Tibial nerve (tissue), 4 donors: ENCODE results near the gene APLP2. TPM values are rescaled to one million over a fixed set of nuclear protein-coding genes. Genes with fewer than 3 reads are reported as not detected.
"Not testable (repeated sequence)": the region's sequence is repeated elsewhere in the genome, so short reads cannot be mapped to it uniquely, and the experiment has no call there.

ENCODE experiments used
- DNase-seq, 2 donors: peaks; one replicate each; pipeline ENCODE4 v3.0.0-alpha.2; 2019; ENCODE audit warnings: low spot score in 2 of 2
- H3K27ac ChIP-seq, 4 donors: fragments of 200-600 bp; sonication (generic) in 3 of 4; one replicate each; pipeline ENCODE4 v1.5.1; 2017 to 2019; ENCODE audit warnings: mild to moderate bottlenecking in 1 of 4
- H3K27me3 ChIP-seq, 2 donors: fragments of 200-600 bp; sonication (generic) in 1 of 2; one replicate each; pipeline versions ENCODE4 v1.5.1 to v1.6.0; 2017 to 2019
- H3K36me3 ChIP-seq, 3 donors: fragments of 200-600 bp; sonication (generic); one replicate each; pipeline ENCODE4 v1.5.1; 2018 to 2019
- H3K4me1 ChIP-seq, 4 donors: fragments of 200-600 bp; sonication (generic) in 3 of 4; one replicate each; pipeline ENCODE4 v1.5.1; 2017 to 2019
- H3K4me3 ChIP-seq, 4 donors: fragments of 200-600 bp; sonication (generic) in 3 of 4; one replicate each; pipeline ENCODE4 v1.5.1; 2017 to 2019; ENCODE audit warnings: mild to moderate bottlenecking in 1 of 4, moderate library complexity in 1 of 4
- H3K9me3 ChIP-seq, 4 donors: fragments of 200-600 bp; sonication (generic) in 3 of 4; one replicate each; pipeline ENCODE4 v1.5.1; 2017 to 2019
- CTCF ChIP-seq, 5 experiments: fragments of 200-600 bp in 3 of 5; fragments of 450-650 bp in 2 of 5; sonication (generic) in 3 of 5; IDR thresholded peaks; one replicate each; pipeline ENCODE4 v1.5.1; 2016 to 2019; ENCODE audit warnings: antibody characterized with exemption in 5 of 5, mild to moderate bottlenecking in 3 of 5, moderate library complexity in 2 of 5
- EP300 ChIP-seq, 2 donors: sonication (generic); formaldehyde crosslinking; IDR thresholded peaks; one replicate each; pipeline ENCODE4 v1.6.1; 2017; ENCODE audit warnings: antibody characterized with exemption in 2 of 2, mild to moderate bottlenecking in 1 of 2
- POLR2A ChIP-seq, 2 donors: fragments of 450-650 bp; IDR thresholded peaks; one replicate each; pipeline ENCODE4 v1.6.1; 2017; ENCODE audit warnings: antibody characterized with exemption in 2 of 2, mild to moderate bottlenecking in 2 of 2, moderate library complexity in 2 of 2
- WGBS, 2 donors: methylation state at CpG; one replicate each; pipeline ENCODE4 v1.1.5; 2018; 5-methylcytosine and 5-hydroxymethylcytosine counted together
- total RNA-seq, 4 donors: library from RNA; depleted of rRNA; stranded (reverse); fragments of >200 nt; gene quantifications; one replicate each; pipeline ENCODE4 v1.1.0, GENCODE V29; 2016

The APLP2 gene
- total RNA-seq, 4 donors from 2014 or later = 200 to 229 (median 212) TPM

- no peak overlapping the region for H3K27ac ChIP-seq
- no peaks in the 10 kb centered on the region for H3K9me3 ChIP-seq
- H3K36me3 ChIP-seq = no peaks in the 10 kb centered on the region
- no peak overlapping the region for H3K4me3 ChIP-seq
- TF ChIP-seq EP300 (IDR thresholded peaks at IDR 0.05) (no peak), POLR2A (IDR thresholded peaks at IDR 0.05) (no peak), CTCF (IDR thresholded peaks at IDR 0.05) (no peak)
- no peak for DNase-seq
- H3K27me3 ChIP-seq = peaks cover 0 to 23% of the 10 kb centered on the region in 2 donors
- 90 to 96% methylated on average over 3 of the region's 3 CpGs for WGBS, 2 donors
- no peaks in the 10 kb centered on the region for H3K4me1 ChIP-seq
Observed at GRCh38 chr11:130167146-130167545, 97.5 kb downstream of the APLP2 start.

DNA sequence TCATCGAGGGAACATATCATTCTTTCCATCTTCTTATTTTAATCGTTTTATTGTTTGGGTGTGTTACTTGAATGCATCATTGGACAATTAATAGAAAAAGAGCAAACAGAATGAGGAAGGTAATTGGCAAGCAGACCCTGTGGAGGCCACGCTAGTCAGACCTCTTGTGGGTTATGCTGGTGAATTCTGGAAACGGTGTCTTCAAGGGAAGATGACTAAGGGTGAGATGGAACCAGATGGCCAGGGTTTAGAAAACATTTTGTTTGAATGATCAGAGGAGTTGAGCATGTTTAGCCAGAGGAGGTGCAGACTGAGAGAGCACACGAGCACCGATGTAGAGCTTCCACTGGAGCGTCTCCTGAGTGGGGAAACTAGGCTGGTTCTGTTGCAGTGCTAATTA lies 98.4 kb downstream of the APLP2 start:
- DNase-seq = no peak
- WGBS, 2 donors = 80 to 82% methylated on average over 7 of the region's 7 CpGs
- no peak for TF ChIP-seq EP300 (IDR thresholded peaks at IDR 0.05)

DNA sequence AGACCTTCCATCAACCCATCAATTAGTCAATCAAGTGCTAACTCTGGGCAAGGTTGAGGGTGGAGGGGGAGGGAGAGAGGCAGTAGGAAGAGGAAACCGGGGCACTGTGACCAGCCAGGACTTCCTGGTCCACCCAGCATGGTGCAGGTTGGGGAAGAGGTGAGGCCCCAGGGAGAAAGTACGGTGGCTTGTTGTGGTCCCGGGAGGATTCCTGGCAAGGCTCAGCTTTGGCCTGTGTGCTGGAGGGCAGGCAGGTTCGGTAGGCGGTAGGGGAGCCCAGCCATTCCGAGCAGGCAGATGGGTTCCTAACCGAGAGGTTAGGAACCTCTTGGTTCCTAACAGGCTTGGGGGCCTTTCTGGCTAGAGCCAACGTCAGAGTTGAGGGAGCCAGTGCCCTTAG lies 100.7 kb downstream of the APLP2 start:
- DNase-seq = no peak
- Histone ChIP-seq H3K4me1 (no peaks in the 10 kb centered on the region), H3K27me3 (no peaks in the 10 kb centered on the region), H3K9me3 (peaks cover 0 to 17% (median 0%) of the 10 kb centered on the region in 4 donors), H3K4me3 (no peak overlapping the region), H3K36me3 (no peaks in the 10 kb centered on the region), H3K27ac (no peak overlapping the region)
- TF ChIP-seq CTCF (IDR thresholded peaks at IDR 0.05) (no peak), POLR2A (IDR thresholded peaks at IDR 0.05) (no peak), EP300 (IDR thresholded peaks at IDR 0.05) (no peak)
- WGBS, 2 donors = 74% methylated on average over 8 of the region's 8 CpGs

More for the DNA sequence above, 98.4 kb downstream of the APLP2 start:
- H3K4me3 ChIP-seq = no peak overlapping the region
- no peaks in the 10 kb centered on the region for H3K9me3 ChIP-seq
- no peaks in the 10 kb centered on the region for H3K4me1 ChIP-seq
- H3K36me3 ChIP-seq = no peaks in the 10 kb centered on the region
- H3K27me3 ChIP-seq = peaks cover 0 to 18% of the 10 kb centered on the region in 2 donors
- H3K27ac ChIP-seq = no peak overlapping the region

DNA sequence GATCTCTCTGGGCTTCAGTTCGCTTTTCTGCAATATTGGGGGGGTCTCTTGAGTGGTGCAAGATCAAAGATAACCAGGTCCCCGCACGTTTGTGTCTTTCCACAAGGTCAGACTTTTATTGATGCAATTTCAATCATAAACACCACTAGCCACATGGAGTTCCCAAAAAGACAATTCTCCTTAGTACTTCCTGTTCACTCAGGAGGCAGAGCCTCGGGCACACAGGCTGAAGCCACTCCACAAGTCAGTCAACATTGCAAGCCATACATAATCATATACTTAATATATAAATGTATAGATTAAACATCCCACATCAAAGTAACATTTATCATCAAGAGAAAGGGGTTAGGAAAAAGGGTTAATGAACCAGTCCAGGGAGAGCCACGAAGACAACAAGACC lies 101.8 kb downstream of the APLP2 start:
- WGBS, 2 donors = 30 to 31% methylated on average over 5 of the region's 5 CpGs
- no peak overlapping the region for H3K4me3 ChIP-seq
- no peak for TF ChIP-seq POLR2A (IDR thresholded peaks at IDR 0.05)
- TF ChIP-seq EP300 (IDR thresholded peaks at IDR 0.05) = no peak
- no peak for TF ChIP-seq CTCF (IDR thresholded peaks at IDR 0.05)
- no peaks in the 10 kb centered on the region for H3K36me3 ChIP-seq
- peaks cover 0 to 24% (median 0%) of the 10 kb centered on the region in 4 donors for H3K9me3 ChIP-seq
- H3K27ac ChIP-seq = no peak overlapping the region
- no peaks in the 10 kb centered on the region for H3K27me3 ChIP-seq
- no peaks in the 10 kb centered on the region for H3K4me1 ChIP-seq
- DNase-seq = no peak

DNA sequence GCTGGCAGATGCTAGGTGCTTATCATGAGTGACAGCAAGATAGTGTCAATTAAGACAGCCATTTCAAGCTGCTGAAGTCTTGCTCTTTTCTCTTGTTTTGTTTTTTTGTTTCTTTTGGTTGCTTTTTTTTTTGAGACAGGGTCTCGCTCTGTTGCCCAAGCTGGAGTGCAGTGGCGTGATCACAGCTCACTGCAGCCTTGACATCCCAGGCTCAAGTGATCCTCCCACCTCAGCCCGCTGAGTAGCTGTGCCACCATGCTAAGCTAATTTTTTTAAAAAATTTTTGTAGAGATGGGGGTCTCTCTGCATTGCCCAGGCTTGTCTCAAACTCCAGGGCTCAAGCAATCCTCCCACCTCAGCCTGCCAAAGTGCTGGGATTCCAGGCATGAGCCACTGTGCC lies 102.3 kb downstream of the APLP2 start:
- not testable (repeated sequence) for DNase-seq, H3K4me1 ChIP-seq, H3K36me3 ChIP-seq, H3K4me3 ChIP-seq, H3K27me3 ChIP-seq, H3K27ac ChIP-seq
- 79 to 88% methylated on average over 3 of the region's 3 CpGs for WGBS, 2 donors
- H3K9me3 ChIP-seq = peaks cover 0 to 24% (median 0%) of the 10 kb centered on the region in 4 donors

GRCh38 chr11:130174642-130175041 lies 104.9 kb downstream of the APLP2 start:
- no peak for DNase-seq
- TF ChIP-seq EP300 (IDR thresholded peaks at IDR 0.05) = no peak
- TF ChIP-seq CTCF (IDR thresholded peaks at IDR 0.05) = no peak
- no peak for TF ChIP-seq POLR2A (IDR thresholded peaks at IDR 0.05)

More at GRCh38 chr11:130174642-130175041, 104.9 kb downstream of the APLP2 start:
- H3K4me3 ChIP-seq = no peak overlapping the region
- H3K9me3 ChIP-seq = peaks cover 0 to 24% (median 0%) of the 10 kb centered on the region in 4 donors
- no peaks in the 10 kb centered on the region for H3K27me3 ChIP-seq
- 97 to 98% methylated on average over 4 of the region's 4 CpGs for WGBS, 2 donors
- no peaks in the 10 kb centered on the region for H3K36me3 ChIP-seq
- H3K27ac ChIP-seq = no peak overlapping the region
- peaks cover 0 to 15% (median 7%) of the 10 kb centered on the region in 4 donors for H3K4me1 ChIP-seq
